NB4 (cell line): ENCODE data around the gene ZBTB42.
A peak's percentile ranks its signal among the peaks of the same experiment; 100 is the strongest.

Source experiments
- DNase-seq: peaks from one replicate; pipeline ENCODE4 v3.0.0; 2010; ENCODE audit warnings: low read depth
- H3K4me3 ChIP-seq: one replicate; pipeline ENCODE4 v1.5.1; 2011; ENCODE audit warnings: mild to moderate bottlenecking, low read depth, low read length, moderate library complexity
- MYC ChIP-seq: IDR thresholded peaks from 2 replicates; pipeline ENCODE4 v1.6.1; 2011; ENCODE audit warnings: low read depth, low read length
- POLR2A ChIP-seq: IDR thresholded peaks from 2 replicates; pipeline ENCODE4 v1.6.1; 2011; ENCODE audit warnings: mild to moderate bottlenecking; ENCODE audit not compliant: insufficient read length; ENCODE audit errors: extremely low read depth
- TF ChIP-seq, protein P1 (sequence below): IDR thresholded peaks from one replicate; pipeline ENCODE4 v1.5.1; 2012; ENCODE audit warnings: low read depth, low read length
- TF ChIP-seq, protein P2 (sequence below): IDR thresholded peaks from 2 replicates; pipeline ENCODE4 v1.6.1; 2011; ENCODE audit warnings: low read depth, low read length

The ZBTB42 gene

DNA sequence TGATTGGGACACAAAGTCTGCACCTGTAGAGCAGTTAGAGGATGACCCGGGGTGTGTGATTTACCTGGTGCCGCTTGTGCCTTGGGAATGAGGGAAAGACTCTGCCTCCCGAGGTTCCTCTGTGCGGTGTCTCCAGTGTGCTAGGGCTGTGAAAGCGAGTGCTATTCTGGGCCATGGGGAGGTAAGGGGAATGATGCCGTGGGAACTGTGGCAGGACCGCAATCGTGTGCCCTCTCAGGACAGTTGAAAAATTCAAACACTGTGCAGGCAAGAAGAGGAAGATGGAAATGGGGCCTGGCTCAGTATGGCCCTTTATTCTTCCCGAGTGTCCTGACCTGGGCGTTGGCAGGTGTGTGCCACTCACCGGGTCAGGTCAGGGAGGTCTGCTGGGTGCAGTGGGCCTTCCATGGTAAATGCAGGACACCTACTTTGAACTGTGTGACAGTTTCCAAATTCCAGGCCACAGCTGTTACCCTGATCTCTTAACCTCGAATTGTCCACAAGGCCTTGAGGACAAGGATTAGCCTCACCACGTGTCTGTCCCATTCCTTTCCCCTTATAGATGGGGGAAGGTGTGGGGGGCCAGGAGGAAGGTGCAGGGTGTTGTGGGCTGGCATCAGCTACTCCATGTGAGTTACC is 46.6 kb upstream of the ZBTB42 start:
- no peak for DNase-seq
- H3K4me3 ChIP-seq: peak overlapping the region; percentile 80
- TF ChIP-seq MYC (no peak), POLR2A (no peak)
- TF ChIP-seq, protein P1, sequence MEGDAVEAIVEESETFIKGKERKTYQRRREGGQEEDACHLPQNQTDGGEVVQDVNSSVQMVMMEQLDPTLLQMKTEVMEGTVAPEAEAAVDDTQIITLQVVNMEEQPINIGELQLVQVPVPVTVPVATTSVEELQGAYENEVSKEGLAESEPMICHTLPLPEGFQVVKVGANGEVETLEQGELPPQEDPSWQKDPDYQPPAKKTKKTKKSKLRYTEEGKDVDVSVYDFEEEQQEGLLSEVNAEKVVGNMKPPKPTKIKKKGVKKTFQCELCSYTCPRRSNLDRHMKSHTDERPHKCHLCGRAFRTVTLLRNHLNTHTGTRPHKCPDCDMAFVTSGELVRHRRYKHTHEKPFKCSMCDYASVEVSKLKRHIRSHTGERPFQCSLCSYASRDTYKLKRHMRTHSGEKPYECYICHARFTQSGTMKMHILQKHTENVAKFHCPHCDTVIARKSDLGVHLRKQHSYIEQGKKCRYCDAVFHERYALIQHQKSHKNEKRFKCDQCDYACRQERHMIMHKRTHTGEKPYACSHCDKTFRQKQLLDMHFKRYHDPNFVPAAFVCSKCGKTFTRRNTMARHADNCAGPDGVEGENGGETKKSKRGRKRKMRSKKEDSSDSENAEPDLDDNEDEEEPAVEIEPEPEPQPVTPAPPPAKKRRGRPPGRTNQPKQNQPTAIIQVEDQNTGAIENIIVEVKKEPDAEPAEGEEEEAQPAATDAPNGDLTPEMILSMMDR: no peak
- TF ChIP-seq, protein P2, sequence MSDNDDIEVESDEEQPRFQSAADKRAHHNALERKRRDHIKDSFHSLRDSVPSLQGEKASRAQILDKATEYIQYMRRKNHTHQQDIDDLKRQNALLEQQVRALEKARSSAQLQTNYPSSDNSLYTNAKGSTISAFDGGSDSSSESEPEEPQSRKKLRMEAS: no peak

DNA sequence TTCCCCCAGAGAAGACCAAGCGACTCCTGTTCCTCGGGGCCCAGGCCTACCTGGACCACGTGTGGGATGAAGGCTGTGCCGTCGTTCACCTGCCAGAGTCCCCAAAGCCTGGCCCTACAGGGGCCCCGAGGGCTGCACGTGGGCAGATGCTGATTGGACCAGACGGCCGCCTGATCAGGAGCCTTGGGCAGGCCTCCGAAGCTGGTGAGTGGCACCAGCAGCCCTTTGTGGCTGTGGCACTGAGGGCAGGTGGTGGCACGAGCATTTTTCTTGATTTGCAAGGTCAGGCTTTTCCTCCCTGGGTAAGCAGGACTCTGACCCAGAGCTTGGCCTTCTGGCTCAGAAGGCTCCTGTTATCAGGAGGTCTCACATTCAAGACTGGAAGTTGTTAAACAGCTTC is 45.3 kb upstream of the ZBTB42 start:
- no peak for DNase-seq
- no peak overlapping the region for H3K4me3 ChIP-seq
- TF ChIP-seq POLR2A (no peak), MYC (no peak)
- TF ChIP-seq, protein P1: no peak
- TF ChIP-seq, protein P2: no peak

GRCh38 chr14:104756477-104757237 is 44.2 kb upstream of the ZBTB42 start:
- H3K4me3 ChIP-seq: no peak overlapping the region
- no peak for DNase-seq
- TF ChIP-seq MYC (no peak), POLR2A (no peak)
- TF ChIP-seq, protein P2: no peak
- TF ChIP-seq, protein P1: no peak

DNA sequence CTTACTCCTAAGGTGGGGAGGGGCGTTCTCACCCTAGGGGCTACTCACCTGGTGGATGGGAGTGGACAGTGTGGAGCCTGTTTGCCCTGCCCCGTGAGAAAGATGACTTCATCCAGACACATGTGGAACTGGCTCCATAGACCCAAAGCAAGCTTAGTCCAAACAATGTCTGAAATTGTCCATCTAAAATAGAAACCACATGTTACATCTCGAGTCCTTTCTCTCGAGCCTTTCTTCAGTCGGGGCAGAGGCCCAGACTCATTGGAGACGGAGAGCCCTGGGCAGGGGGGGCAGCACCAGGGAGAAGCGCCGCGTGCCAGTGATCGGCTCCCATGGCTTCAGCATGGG is 43.7 kb upstream of the ZBTB42 start:
- no peak overlapping the region for H3K4me3 ChIP-seq
- no peak for DNase-seq
- TF ChIP-seq MYC (no peak), POLR2A (no peak)
- TF ChIP-seq, protein P2: no peak
- TF ChIP-seq, protein P1: no peak

GRCh38 chr14:104757681-104758392 is 43.1 kb upstream of the ZBTB42 start:
- no peak for DNase-seq
- no peak for TF ChIP-seq MYC
- TF ChIP-seq, protein P2: no peak
- TF ChIP-seq, protein P1: no peak
- no peak for TF ChIP-seq POLR2A
- H3K4me3 ChIP-seq: no peak overlapping the region
